ENCODE measurements around the gene PGBD5.
A peak's percentile ranks its signal among the peaks of the same experiment; 100 is the strongest.

The PGBD5 gene

GRCh38 chr1:230271300-230272035 is 154.7 kb downstream of the PGBD5 start:
- TF ChIP-seq POLR2AphosphoS5 (IDR thresholded peaks at IDR 0.05; ENCODE audit: borderline replicate concordance, low read depth, low read length) (no peak), EZH2 (IDR thresholded peaks at IDR 0.05) (no peak), FOXP2 (optimal IDR thresholded peaks at IDR 0.05; ENCODE audit: control extremely low read depth, extremely low read length, insufficient read depth) (no peak)
- Histone ChIP-seq H3K4me3 (peak overlapping the region; percentile 34; the same call in 1 of the 2 replicates), H3K9ac (ENCODE audit: insufficient read length) (no peak overlapping the region), H3K27ac (peak overlapping the region; percentile 66; the same call in 1 of the 2 replicates), H3K9me3 (ENCODE audit: low read depth, low read length) (no peaks in the 10 kb centered on the region), H3K36me3 (ENCODE audit: insufficient read depth, low read length) (peaks cover 14% of the 10 kb centered on the region)
- DNase-seq (ENCODE audit: low read depth, low spot score) = no peak

- H3K27ac ChIP-seq = peak overlapping the region; percentile 85
- TF ChIP-seq FOXP2 (optimal IDR thresholded peaks at IDR 0.05; ENCODE audit: control extremely low read depth, extremely low read length, insufficient read depth) (no peak), POLR2AphosphoS5 (IDR thresholded peaks at IDR 0.05; ENCODE audit: borderline replicate concordance, low read depth, low read length) (peak; percentile 66; the same call in 1 of the 2 replicates)
- peaks cover 11% of the 10 kb centered on the region for H3K36me3 ChIP-seq (ENCODE audit: insufficient read depth, low read length)
- DNase-seq (ENCODE audit: low read depth, low spot score) = peak; percentile 93
- H3K9me3 ChIP-seq (ENCODE audit: low read depth, low read length) = no peaks in the 10 kb centered on the region
- H3K9ac ChIP-seq (ENCODE audit: insufficient read length) = no peak overlapping the region
- peak overlapping the region; percentile 34 for H3K4me3 ChIP-seq
Observed at GRCh38 chr1:230270559-230271281, 155.4 kb downstream of the PGBD5 start.

- Histone ChIP-seq H3K9ac (ENCODE audit: insufficient read length) (no peak overlapping the region), H3K27ac (peak overlapping the region; percentile 85), H3K4me3 (peak overlapping the region; percentile 34), H3K9me3 (ENCODE audit: low read depth, low read length) (no peaks in the 10 kb centered on the region), H3K36me3 (ENCODE audit: insufficient read depth, low read length) (peaks cover 6% of the 10 kb centered on the region)
- no peak for DNase-seq (ENCODE audit: low read depth, low spot score)
- no peak for TF ChIP-seq EZH2 (IDR thresholded peaks at IDR 0.05)
- no peak for TF ChIP-seq POLR2AphosphoS5 (IDR thresholded peaks at IDR 0.05; ENCODE audit: borderline replicate concordance, low read depth, low read length)
- no peak for TF ChIP-seq FOXP2 (optimal IDR thresholded peaks at IDR 0.05; ENCODE audit: control extremely low read depth, extremely low read length, insufficient read depth)
Observed at GRCh38 chr1:230270185-230270558, 156.0 kb downstream of the PGBD5 start.

- Histone ChIP-seq H3K9me3 (ENCODE audit: low read depth, low read length) (no peaks in the 10 kb centered on the region), H3K9ac (ENCODE audit: insufficient read length) (no peak overlapping the region), H3K4me3 (no peak overlapping the region), H3K27ac (no peak overlapping the region), H3K36me3 (ENCODE audit: insufficient read depth, low read length) (peaks cover 5% of the 10 kb centered on the region; the same call in 1 of the 2 replicates)
- TF ChIP-seq POLR2AphosphoS5 (IDR thresholded peaks at IDR 0.05; ENCODE audit: borderline replicate concordance, low read depth, low read length) = no peak
- TF ChIP-seq EZH2 (IDR thresholded peaks at IDR 0.05) = no peak
- TF ChIP-seq FOXP2 (optimal IDR thresholded peaks at IDR 0.05; ENCODE audit: control extremely low read depth, extremely low read length, insufficient read depth) = no peak
- peak; percentile 62 for DNase-seq (ENCODE audit: low read depth, low spot score)
Observed at GRCh38 chr1:230268371-230269170, 157.6 kb downstream of the PGBD5 start.

- Histone ChIP-seq H3K4me3 (no peak overlapping the region), H3K9me3 (ENCODE audit: low read depth, low read length) (no peaks in the 10 kb centered on the region), H3K27ac (no peak overlapping the region), H3K9ac (ENCODE audit: insufficient read length) (no peak overlapping the region), H3K36me3 (ENCODE audit: insufficient read depth, low read length) (peaks cover 5% of the 10 kb centered on the region; the same call in 1 of the 2 replicates)
- DNase-seq (ENCODE audit: low read depth, low spot score) = no peak
- TF ChIP-seq EZH2 (IDR thresholded peaks at IDR 0.05) (no peak), POLR2AphosphoS5 (IDR thresholded peaks at IDR 0.05; ENCODE audit: borderline replicate concordance, low read depth, low read length) (no peak), FOXP2 (optimal IDR thresholded peaks at IDR 0.05; ENCODE audit: control extremely low read depth, extremely low read length, insufficient read depth) (no peak)
Observed at GRCh38 chr1:230267338-230268065, 158.6 kb downstream of the PGBD5 start.

- Histone ChIP-seq H3K9ac (ENCODE audit: insufficient read length) (no peak overlapping the region), H3K9me3 (ENCODE audit: low read depth, low read length) (no peaks in the 10 kb centered on the region), H3K27ac (no peak overlapping the region), H3K36me3 (ENCODE audit: insufficient read depth, low read length) (peaks cover 5% of the 10 kb centered on the region; the same call in 1 of the 2 replicates), H3K4me3 (no peak overlapping the region)
- TF ChIP-seq EZH2 (IDR thresholded peaks at IDR 0.05) = no peak
- no peak for TF ChIP-seq FOXP2 (optimal IDR thresholded peaks at IDR 0.05; ENCODE audit: control extremely low read depth, extremely low read length, insufficient read depth)
- no peak for TF ChIP-seq POLR2AphosphoS5 (IDR thresholded peaks at IDR 0.05; ENCODE audit: borderline replicate concordance, low read depth, low read length)
- DNase-seq (ENCODE audit: low read depth, low spot score) = no peak
Observed at GRCh38 chr1:230266456-230266855, 159.7 kb downstream of the PGBD5 start.

GRCh38 chr1:230265200-230266115 is 160.7 kb downstream of the PGBD5 start:
- Histone ChIP-seq H3K27ac (no peak overlapping the region), H3K36me3 (ENCODE audit: insufficient read depth, low read length) (peaks cover 5% of the 10 kb centered on the region; the same call in 1 of the 2 replicates), H3K9ac (ENCODE audit: insufficient read length) (no peak overlapping the region), H3K9me3 (ENCODE audit: low read depth, low read length) (no peaks in the 10 kb centered on the region), H3K4me3 (no peak overlapping the region)
- DNase-seq (ENCODE audit: low read depth, low spot score) = no peak
- no peak for TF ChIP-seq EZH2 (IDR thresholded peaks at IDR 0.05)
- TF ChIP-seq FOXP2 (optimal IDR thresholded peaks at IDR 0.05; ENCODE audit: control extremely low read depth, extremely low read length, insufficient read depth) = no peak
